ENCODE results near the gene SAMD4B.

GRCh38 chr19:39325778-39326665 is 16.2 kb upstream of the SAMD4B start:
- TF ChIP-seq CTCF (IDR thresholded peaks at IDR 0.05) (no peak), POLR2A (IDR thresholded peaks at IDR 0.05) (no peak)

Measured in body of pancreas (tissue), 4 donors.